HG02970 (cell line): Measurements from ENCODE around the gene MYDGF.

Experiments used
- ATAC-seq: cut with Tn5 transposase; IDR thresholded peaks from one replicate; pipeline ENCODE4 v1.9.1; 2021; ENCODE audit warnings: mild to moderate bottlenecking, moderate library complexity, moderate number of reproducible peaks; ENCODE audit not compliant: unreplicated experiment, low FRiP score

The MYDGF gene

GRCh38 chr19:4649392-4650047 lies 20.6 kb downstream of the MYDGF start:
- no peak for ATAC-seq

DNA sequence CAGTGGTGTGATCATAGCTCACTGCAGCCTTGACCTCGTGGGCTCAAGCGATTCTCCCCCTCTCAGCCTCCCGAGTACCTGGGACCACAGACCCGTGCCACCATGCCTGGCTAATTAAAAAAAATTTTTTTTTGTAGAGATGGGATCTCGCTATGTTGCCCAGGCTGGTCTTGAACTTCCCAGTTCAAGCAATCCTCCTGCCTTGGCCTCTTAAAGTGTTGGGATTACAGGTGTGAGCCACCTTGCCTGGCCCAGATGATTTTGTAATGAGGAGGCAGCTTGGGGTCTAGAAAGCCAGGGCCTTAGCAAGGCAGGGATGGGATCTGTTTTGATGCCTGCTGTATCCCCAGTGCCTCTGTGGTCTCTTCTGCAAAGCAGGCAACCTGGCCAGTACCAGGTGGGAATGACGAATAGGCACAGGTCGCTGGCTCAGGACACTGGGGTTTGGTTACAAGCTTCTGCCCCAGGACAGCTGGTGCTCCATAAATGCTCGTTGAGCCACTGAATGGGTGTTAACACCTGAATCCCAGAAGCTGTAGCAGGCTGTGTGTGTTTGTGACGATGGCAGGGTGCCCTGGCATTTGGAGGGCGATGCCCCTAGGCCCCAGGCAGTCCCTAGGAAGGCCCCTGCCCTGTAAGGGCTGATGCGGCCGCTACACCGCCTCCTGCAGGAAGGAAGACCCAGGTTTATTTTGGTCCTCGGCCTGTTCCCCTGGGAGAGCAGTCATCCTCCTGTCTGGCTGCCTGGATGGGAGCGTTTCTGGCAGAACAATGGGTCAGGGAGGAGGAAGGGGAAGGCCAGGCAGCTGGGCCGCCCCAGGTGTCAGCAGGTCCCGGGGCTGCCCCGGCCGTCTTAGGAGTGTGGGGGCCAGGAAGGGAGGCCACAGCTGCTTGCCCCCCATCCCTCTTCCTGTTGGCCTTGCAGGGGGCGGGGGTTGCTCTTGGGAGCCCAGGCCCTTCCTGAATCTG lies 22.2 kb downstream of the MYDGF start:
- ATAC-seq = no peak

DNA sequence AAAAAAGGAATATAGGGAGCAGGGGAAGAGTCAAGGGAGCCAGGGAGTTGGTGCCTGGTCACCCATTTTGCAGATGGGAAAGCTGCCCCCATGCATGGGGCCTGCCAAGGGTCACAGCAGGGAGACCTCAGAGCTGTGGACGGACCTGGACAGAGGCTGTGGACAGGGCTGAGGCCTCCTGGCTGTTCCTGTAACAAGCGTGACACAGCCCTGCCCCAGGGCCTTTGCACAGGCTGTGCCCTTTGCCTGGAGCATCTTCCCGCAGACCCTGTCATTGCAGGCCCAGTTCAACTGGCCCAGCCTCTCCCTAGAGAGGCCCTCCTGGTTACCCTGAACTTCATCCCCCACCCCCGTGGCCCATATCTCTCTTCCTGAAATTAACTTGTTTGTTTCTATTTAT lies 24.4 kb downstream of the MYDGF start:
- no peak for ATAC-seq

GRCh38 chr19:4642625-4643024 lies 27.5 kb downstream of the MYDGF start:
- no peak for ATAC-seq

- no peak for ATAC-seq
Measured at GRCh38 chr19:4641132-4641531, 29.0 kb downstream of the MYDGF start.

DNA sequence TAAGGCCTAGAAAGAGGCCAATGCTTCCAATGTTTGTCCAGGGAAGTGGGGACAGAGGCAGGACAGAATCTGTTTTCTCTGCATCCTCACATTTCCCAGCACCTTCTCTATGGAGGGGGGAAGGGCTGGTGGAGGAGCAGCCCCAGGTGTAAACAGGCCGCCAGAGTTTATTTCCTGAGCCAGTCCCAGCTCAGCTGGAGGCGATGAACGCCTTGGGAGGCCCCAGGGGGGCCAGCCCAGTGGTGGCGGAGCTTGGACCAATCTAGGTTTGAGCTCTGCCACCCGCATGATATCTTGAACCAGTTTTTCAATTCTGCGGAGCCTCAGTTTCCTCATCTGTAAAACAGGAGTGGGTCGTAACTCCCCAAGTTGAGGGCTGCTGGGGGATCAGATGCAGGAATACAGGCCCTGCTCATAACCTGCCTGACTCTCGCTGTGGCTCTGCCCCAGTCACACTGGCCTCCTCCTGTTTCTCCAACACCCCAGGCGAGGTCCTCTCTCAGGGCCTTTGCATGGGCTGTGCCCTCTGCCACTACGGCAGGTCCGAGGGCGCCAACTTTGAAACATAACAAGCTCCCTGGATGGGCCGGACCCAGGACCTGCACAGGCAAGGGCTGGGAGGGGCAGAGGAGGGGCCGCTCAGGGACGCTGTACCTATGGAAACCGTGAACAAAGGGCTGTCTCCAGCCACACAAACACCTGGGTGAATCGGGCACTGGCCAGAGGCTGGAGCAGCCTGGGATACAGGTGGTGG lies 29.7 kb downstream of the MYDGF start:
- ATAC-seq = no peak

DNA sequence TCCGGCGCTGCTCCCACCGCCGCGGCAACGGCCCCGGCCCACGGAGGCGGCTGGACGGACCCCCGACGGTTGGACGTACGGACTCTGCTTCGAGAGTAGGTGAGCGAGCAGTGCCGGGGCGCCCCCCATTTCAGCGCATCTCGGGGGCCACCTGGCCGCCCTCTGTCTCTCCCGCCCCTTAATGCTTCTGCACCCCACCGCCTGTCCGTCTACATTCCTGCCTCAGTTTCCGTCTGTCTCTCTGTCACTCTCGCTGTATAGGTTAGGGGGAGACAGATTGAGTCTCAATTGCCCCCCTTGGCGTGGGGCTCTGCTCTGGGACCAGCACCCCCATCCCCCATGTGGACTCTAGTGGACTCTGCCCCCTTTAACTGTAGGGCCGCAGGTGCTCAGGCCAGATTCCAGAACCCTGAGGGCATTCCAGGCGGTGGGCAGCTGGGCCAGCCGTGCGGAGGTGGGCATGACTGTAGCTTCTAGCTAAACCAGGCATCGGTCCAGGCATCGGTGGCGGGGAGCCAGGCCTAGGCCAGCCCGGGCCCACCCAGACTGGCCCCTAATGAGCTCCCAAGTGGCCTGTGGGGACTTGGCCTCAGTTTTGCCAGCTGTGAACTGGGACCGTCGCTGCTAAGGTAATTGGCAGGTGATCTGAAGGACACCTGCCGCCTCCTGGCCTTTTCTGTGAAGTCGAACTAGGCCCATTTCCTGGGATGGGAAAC lies 30.5 kb downstream of the MYDGF start:
- ATAC-seq = peak; percentile 6

DNA sequence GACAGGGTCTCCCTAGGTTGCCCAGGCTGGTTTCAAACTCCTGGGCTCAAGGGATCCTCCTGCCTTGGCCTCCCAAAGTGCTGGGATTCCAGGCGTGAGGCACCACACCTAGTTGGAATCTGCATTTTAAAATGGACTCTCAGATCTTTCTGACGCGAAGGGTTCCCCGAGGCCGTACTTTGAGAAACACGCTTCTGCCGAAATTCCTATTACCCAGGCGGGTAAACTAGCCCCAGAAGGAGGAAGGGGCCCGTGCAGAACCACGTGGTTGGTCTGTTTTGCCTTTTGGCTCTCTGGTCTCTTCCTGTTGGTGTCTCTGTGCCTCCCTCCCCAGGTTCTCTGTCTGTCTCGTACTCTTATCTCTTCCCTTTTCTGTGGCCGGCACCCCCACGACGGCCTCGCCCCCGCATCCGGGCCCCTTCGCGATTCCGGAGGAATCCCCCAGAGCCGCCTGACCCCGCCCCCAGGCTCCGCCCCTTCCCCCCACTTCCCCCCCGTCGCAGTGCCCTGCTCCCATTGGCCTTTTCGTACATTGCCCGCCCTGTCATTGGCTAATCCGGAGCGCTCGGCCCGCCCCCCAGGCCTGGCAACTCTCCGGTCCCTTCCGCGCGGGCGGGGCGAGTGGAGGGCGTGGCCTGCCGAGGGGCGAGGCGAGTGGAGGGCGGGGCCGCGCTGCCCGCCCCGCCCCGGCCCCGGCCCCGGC lies 31.2 kb downstream of the MYDGF start, which contains the start of gene TNFAIP8L1:
Gene TNFAIP8L1 (plus strand): TSS at position 689 of the 703 bp plus-strand sequence. CDS start 12,354 bp downstream, outside the sequence.
- peak; percentile 81 for ATAC-seq

DNA sequence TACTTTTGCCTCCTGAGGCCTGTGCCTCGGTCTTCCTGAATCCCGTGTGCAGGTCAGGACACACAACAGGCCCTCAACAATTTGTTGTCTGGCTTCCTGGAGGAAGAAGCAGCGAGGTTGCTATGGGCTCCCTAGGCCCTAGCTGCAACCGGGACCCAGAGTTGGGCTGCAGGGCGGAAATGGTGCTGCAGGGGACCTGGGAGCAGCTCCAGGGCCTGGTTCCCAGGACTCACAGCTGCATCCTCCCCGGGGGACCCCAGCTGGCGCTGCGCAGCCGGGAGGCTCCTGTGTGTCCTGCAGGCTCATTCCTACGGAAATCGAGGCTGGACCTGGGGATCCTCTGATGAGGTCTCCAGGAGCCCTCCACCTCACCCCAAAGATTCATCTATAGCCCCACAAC lies 31.8 kb downstream of the MYDGF start:
- ATAC-seq = no peak

GRCh38 chr19:4636761-4637160 lies 33.4 kb downstream of the MYDGF start:
- no peak for ATAC-seq

DNA sequence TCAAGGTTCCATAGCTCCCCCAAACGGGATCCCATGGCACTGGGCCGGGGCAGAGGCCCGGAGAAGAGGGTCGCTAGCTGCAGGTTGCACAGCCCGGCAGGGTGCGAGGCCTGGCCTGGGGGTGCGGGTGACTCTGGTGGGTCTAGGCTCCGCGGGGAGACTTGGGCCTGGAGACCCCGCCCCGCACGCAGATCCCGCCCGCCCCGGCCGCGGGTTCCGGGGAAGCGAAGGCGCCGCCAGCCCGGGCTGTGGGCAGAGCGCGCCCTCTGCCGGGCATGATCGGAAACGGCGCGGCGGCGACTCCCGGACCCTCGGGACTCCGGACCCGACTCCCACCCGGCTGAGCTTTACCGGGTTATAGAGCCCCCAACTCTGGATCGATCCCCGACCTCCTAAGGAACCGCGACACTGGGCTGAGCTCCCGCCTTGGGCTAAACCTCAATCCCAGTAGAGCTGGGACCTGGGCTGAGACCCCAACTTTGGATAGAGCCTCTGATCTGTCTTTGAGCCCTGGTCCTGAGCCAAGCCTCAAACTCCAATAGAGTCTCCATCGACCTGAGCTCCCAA lies 33.9 kb downstream of the MYDGF start:
- no peak for ATAC-seq

- ATAC-seq = no peak
Measured at GRCh38 chr19:4635754-4636116, 34.4 kb downstream of the MYDGF start.

DNA sequence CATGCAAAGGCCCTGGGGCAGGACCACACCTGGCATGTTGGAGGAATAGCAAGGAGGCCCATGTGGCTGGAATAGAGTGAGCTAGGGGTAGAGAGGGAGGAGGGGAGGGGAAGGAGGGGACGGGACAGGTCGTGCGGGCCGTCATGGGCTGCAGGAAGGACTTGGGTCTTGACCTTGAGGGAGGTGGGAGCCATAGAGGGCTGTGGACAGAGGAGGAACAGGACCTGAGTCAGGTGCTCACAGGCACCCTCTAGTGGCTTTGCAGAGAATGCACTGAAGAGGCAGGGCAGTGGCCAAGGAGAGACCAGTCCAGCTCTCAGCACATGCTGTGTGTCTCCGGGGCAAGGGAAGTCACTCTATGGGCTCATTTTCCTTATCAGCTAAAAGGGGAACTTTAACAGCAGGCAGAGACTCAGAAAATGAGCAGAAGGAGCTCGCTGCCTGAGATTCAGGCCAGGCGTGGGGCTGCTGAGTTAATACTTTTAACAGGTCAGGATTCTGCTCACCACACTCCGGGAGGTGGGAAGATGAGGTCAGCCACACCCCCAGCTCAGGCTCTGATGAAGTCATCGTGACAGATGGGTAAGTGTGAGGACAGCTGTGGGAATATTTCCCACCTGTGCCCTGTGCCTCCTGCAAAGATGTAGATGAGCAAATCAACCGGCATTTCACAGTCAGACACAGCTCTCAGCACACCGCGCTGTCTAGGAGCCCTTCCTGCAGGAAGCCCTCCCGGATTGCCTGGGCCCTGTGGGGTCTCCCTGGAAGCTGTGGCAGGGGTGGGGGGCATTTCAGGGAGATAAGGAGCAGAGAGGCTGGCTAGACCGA lies 36.8 kb downstream of the MYDGF start:
- no peak for ATAC-seq

- no peak for ATAC-seq
Measured at GRCh38 chr19:4624733-4625362, 45.3 kb downstream of the MYDGF start.

- ATAC-seq = no peak
Measured at GRCh38 chr19:4624301-4624700, 45.8 kb downstream of the MYDGF start.

DNA sequence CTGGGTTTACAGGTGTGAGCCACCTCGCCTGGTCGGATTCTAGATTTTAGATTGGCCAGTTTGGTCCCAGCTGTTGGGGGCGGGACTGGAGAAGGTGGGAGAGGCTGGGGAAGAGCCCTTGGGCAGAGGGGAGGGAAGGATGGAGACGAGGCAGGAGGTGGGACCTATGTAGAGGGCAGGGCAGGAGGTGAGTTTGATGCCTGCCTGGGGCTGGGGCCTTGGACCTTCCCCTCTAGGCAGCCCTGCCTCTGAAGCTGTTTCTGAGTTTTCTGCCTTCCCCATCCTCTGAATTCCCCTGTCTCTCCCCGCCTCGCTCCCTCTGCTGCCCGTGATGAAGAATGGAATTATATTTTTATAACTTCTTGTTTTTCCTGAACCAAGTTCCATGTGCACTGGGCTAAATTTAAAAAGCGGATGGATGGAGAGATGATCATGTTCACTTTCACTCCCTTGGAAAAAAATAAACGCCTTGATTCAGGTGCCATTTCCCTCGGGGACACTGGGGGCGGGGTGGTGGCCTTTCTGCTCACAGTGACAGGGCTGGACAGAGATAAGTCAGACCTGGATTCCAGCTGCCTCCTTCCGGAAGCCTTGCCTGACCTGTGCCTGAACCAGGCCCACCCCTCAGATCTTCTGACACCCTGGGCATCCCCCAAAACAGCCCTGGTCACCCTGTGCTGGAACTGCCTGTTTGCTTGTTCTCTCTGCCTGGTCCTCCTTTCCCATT lies 47.3 kb downstream of the MYDGF start:
- ATAC-seq = no peak

DNA sequence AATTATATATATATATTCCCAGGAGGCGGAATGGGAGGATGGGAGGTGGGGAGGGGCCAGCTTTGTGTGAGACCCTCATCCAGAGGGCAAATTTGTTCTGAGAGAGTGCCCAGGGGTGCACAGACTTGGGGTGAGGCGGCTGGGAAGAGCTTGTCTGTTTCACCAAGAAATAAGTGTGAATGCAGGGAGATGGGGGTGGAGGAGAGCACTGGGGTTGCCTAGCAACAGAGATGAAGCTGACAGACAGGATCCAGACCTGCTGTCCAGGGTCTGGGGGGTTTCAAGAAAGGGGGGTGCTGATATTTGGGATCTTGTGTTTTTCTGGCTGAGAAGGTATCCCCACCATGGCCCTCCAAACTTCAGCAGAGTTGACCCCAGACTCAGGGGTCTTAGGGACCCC lies 49.5 kb downstream of the MYDGF start:
- no peak for ATAC-seq
